Measurements from ENCODE around the gene NHLRC1.

The NHLRC1 gene

GRCh38 chr6:18081025-18081668, 41.3 kb downstream of the NHLRC1 start:
- DNase-seq, result no peak

- no peak for DNase-seq
Observed at GRCh38 chr6:18080544-18080943, 41.9 kb downstream of the NHLRC1 start.

DNA sequence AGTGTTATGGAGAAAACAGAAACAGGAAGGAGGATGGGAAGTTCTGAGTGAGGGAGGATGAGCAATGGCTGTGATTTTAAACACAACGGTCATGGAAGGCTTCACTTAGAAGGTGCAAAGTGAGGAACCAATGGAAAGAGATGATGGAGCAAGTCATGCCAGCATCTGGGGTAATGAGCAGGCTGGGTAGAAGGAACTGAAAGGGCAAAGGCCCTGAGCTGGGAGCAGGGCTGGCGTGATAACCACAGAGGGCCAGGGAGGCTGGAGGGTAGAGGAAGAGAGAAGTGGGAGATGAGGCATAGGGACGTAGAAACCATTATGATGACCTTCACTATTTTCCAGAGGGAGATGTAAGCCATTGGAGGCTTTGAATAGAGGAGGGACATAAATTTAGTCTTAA, 43.6 kb downstream of the NHLRC1 start:
- no peak for DNase-seq

- DNase-seq, result no peak
Observed at GRCh38 chr6:18076231-18076630, 46.2 kb downstream of the NHLRC1 start.

GRCh38 chr6:18072841-18073240, 49.6 kb downstream of the NHLRC1 start:
- DNase-seq, result no peak

DNA sequence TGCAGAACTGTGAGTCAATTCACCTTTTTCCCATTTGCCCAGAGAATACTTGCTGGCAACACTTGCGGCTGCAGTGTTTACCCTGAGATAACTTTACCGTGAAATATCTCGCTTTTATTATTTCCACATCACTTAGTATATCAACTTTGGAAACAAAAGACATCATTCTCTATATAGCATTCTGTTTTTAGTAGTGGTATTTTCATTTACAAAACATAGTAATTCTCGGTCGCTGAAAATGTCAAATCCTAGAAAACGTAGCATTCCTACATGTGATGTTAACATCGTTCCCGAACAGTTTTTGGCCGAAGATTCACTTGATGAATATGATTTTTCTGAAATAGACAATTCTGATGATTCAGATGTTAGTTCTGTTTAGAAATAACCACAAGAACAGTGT, 52.0 kb downstream of the NHLRC1 start:
- no peak for DNase-seq

All from T-helper 2 cell (primary cell).